CD4-positive, alpha-beta T cell treated with Interleukin-15 for 1 hour (primary cell): ENCODE measurements around the gene CYP24A1.
"Not testable (repeated sequence)": the region's sequence is repeated elsewhere in the genome, so short reads cannot be mapped to it uniquely, and the experiment has no call there.

ENCODE experiments used
- DNase-seq: peaks from one replicate; pipeline ENCODE4 v3.0.0-alpha.2; 2020

The CYP24A1 gene

DNA sequence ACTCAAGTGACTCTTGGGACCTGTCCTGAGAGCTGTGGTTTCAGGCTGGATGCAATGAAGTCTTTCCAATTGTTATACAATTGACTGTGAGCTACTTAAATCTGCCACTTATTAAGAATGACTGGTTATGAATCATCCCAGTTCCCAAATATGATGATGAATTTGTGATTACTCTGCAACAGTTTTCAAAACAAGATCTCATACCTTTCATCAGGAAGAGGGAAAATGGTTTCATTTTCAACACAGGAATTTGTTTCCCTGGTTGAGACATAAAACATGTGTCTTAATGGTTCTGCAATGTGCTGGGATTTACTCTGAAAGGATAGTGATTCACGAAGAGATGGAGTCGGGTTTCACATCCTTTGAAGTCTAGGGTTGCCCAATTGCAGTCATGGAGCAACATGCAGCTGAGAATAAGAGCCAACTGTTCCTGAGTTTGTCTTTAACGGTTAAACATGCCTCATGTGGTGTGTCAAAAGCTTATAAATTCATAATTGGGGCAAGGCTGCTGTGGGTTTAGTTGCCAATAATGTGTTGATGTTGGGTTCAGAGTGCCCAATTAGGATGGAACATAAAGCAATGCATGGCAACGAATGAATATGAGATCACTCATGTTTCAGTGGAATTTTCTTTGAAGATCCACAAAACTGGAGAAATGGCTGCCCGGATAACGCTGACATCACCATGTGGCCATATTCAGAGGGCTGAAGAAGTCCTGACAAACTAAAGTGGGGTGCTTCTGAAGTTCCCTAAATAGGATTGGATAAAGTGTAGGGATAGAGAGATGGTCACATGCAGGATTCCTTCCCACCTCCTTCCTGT lies 41.0 kb downstream of the CYP24A1 start:
- no peak for DNase-seq

GRCh38 chr20:54131675-54132611 lies 41.8 kb downstream of the CYP24A1 start:
- no peak for DNase-seq

- DNase-seq = not testable (repeated sequence)
Observed at GRCh38 chr20:54131125-54131524, 42.7 kb downstream of the CYP24A1 start.

DNA sequence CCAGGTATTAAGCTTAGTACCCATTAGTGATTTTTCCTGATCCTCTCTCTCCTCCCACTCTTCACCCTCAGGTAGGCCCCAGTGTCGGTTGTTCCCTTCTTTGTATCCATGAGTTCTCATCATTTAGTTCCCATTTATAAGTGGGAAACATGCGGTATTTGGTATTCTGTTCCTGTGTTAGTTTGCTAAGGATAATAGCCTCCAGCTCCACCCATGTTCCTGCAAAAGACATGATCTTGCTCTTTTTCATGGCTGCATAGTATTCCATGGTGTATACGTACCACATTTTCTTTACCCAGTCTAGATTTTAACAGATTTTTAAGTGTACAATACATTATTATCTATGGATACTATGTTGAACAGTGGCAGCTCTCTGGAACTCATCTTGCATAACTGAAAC lies 44.4 kb downstream of the CYP24A1 start:
- DNase-seq = no peak

DNA sequence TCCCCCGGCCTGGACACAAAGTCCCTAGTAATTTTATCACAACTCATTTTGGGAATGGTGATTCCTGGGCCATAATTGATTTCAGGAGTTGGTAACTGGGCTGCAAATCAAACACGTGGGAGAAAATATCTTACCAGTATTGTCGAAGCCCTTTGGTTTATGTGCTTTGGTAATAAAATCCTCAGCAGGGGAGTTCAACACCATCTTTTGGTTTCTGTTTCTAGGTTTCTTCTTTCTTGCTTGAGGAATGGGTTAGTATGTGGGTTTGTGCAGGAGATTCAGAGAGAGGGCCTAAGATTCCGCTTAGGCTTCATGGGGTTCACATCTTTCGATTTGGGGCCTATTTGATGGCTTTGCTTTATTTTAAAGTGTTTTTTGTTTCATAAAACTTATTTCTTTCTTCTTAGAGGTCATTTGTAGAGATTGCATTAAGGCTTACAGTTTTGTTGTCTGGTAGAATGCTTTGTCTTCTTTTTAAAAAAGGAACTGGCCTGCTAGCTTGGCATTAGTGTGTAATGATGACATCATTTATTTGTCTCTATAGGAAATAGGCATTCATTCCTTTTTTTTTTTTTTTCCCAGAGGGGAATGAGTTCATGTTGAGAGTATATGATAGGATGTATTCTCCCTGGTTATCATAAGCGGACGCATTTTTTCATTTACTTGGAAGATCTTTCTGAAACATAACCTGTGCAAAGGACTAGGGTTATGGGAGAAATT lies 45.8 kb downstream of the CYP24A1 start:
- no peak for DNase-seq

DNA sequence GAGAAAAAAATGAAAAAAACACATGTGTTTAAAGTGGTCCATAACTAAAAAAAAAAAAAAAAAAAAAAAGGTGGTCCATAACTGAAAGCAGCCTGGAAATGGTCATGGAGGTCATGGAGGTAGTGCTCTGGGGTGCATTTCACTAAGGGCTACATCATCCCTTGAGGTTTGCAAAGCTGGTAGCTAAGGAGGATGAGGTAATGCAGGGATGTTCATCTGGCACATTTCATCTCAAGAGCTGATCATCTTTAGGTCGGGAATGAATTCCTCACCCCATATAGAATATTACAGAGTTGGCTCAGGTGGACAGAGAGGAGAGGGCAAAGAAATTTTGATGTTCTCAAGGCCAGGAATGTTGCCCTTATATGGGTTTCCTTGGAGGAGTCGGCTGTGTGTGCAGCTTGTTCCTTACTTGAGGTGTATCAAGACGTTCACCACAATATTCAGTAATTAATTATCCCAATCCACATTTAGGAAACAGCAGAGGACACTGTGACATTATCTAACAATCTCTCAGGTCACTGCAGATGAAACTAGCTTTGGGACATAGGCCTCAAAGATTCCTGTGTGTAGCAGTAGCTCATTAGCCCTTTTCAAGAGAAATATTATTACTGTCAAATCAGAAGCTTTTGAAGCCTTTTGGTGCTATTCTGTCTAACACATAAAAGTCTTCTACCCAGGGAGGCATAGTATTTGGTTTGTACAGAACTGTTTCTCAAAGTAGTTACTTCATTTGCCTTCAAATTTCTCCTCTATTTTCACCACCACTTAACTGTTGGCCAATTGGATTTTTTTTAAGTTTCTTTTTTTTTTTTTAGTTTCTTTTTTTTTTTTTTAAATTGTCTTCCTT lies 46.8 kb downstream of the CYP24A1 start:
- DNase-seq = no peak

GRCh38 chr20:54126328-54126727 lies 47.5 kb downstream of the CYP24A1 start:
- DNase-seq = not testable (repeated sequence)

- no peak for DNase-seq
Observed at GRCh38 chr20:54123587-54124180, 50.1 kb downstream of the CYP24A1 start.

GRCh38 chr20:54122681-54123586 lies 50.9 kb downstream of the CYP24A1 start:
- no peak for DNase-seq

DNA sequence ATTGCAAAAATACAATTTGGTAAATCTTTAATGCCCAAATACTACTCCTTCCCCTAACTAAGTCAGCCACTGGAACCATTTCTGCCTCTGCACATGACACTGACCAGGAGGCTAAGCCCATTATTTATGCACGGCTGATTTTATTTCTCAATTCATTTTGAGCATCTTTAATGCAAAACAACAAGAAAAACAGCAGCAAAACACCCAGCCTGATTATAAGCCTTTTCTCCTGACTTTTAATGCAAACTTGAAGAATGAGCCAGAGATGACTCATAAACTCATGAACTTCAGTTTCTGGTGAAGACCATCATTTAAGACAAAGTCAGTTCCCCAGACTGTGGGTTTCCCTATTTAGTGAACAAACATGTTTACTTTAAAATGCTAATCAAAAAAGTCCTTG lies 51.6 kb downstream of the CYP24A1 start:
- DNase-seq = no peak

GRCh38 chr20:54119744-54120143 lies 54.0 kb downstream of the CYP24A1 start:
- no peak for DNase-seq

DNA sequence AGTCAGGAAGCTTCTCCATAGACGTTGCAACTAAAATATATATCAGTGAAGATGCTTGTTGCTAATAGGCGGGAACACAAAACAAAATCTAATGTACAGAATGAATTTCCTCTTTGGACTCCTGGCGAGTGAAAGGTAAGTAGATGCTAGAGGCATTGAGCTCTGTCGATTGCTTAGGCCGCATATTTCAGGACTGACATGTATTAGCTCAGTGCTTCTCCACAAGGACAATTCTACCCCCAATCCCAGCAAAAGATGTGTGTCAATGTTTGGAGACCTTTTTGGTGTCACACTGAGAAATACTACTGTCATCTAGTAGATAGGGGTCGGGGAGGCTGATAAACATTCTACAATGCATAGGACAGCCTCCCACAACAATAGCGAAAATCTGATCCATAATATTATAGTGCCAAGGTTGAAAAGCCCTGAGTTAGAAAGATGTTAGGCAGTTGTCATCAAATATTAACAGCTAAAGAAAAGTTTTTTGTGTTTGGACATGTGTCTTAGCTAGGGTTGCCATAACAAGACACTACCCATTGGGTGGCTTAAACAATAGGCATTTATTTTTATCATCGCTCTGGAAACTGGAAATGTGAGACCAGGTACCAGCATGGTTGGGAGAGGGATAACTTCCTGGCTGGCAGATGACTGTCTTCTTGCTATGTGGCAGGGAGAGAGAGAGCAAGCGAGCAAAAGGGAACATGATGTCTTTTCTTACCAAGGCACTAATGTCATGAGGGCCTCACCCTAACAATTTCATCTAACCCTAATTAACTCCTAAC lies 55.4 kb downstream of the CYP24A1 start:
- DNase-seq = no peak

DNA sequence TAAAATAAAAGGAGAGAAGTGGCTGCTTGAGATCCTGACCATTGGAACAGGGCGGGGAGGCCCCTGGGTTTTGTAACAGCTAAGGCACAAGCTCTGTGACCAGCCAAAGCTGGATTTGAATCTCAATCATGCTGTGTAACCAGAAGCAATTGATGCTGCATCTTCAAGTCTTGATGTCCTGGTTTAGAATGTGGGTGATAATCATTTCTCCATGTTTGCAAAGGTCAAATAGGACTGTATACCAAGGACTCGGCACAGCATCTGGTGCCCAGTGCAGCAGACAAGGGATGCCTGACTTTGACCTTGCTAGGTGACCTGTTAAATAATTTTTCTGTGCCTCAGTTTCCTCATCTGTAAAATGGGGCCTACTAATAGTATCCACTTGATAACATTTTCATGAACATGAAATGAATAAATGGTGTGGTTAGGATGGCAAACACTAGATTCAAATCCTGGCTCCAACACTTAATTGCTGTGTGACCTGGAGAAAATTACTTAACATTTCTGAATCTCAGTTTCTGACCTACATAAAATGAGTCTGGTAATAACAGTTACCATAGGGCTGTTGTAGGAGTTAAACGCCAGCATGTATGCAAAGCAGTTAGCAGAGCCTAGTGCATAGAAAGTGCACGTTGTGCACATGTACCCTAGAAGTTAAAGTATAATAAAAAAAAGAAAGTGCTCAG lies 57.1 kb downstream of the CYP24A1 start:
- no peak for DNase-seq

DNA sequence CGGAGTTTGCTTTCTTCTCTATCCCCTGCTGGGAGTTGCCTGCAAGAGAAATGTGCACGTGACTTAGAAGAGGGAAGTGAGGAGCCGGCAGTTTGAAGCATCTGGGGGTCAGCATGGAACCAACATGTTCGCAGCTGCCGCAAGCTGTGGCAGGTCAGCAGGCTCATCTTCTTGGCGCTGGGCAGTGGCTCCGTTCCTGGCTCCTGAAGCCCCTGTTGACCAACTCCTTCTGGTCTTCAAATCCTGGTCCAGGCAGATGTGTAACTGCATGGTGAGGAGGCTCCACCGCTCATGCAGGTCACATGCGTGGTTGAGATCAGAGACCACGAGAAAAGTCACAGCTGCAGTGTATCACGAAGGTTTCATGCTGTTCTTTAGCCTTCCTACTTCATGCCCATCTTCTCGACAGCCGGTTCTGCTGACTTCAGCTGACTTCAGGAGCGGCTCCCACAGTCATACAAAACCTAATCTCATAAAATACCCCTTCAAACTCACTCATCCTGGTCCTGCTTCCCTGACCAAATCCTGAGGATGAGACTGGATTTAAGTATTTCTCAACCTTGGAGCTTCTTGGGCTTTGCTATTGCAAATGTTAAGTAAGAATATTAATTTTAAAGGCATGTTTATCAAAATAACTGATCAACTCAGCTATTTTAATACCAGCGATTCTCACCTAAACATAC lies 58.5 kb downstream of the CYP24A1 start:
- DNase-seq = no peak

- DNase-seq = no peak
Observed at GRCh38 chr20:54114109-54114508, 59.7 kb downstream of the CYP24A1 start.

GRCh38 chr20:54113566-54113965 lies 60.2 kb downstream of the CYP24A1 start:
- DNase-seq = no peak

DNA sequence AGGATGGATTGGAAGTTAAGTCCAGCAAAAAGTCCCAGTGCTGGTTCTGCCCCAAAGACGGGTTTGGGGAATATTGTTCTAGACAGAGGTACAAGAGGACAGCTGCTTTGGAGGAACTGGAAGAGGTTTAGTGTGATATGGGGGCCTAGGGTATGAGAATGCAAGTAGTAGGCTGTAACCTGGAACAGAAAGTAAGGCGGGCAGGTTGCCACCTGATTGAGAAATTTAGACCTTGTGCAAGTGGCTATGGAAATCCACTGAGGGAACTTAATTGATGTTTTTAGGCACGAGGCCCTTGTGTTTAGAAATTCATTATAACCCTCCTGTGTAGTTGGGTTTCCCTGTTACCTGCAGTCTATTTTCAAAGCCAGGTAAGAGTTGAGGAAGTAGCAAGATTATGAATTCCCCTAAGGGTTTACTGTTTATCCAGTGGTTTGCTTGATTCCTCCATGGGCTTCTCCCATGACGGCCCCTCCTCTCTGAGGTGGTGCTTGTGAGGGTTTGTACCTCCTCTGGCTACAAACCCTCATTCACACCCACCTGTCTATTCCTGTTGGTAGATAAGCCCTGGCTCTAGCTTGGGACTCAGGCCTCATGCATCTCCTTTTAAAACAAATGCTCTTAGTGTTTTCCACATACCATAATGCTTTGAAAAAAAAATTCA lies 61.4 kb downstream of the CYP24A1 start:
- no peak for DNase-seq

DNA sequence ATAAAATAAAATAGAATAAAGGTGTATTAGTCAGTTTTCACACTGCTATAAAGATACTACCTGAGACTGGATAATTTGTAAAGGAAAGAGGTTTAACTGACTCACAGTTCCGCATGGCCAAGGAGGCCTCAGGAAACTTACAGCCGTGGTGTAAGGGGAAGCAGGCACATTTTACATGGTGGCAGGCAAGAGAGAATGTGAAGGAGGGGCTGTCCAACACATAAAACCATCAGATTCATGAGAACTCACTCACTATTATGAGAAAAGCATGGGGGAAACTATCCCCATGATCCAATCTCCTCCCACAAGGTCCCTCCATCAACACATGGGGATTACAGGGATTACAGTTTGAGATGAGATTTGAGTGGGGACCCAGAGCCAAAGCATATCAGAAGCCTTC lies 62.3 kb downstream of the CYP24A1 start:
- no peak for DNase-seq
